Epithelial cell of esophagus (primary cell): ENCODE measurements around the gene SERGEF.
"Not testable (repeated sequence)": the region's sequence is repeated elsewhere in the genome, so short reads cannot be mapped to it uniquely, and the experiment has no call there.

Experiments used
- DNase-seq: peaks from one replicate; pipeline ENCODE4 v3.0.0; 2010; ENCODE audit warnings: low read depth
- H3K4me3 ChIP-seq: 2 replicates; pipeline ENCODE4 v1.5.1; 2011; ENCODE audit warnings: mild to moderate bottlenecking, low read length, control low read depth
- TF ChIP-seq, protein P1 (sequence below): IDR thresholded peaks from 2 replicates; pipeline ENCODE4 v1.5.1; 2011; ENCODE audit warnings: low read depth, mild to moderate bottlenecking, low read length, control low read depth, inconsistent platforms; ENCODE audit not compliant: insufficient read depth; ENCODE audit errors: missing control alignments

The SERGEF gene

DNA sequence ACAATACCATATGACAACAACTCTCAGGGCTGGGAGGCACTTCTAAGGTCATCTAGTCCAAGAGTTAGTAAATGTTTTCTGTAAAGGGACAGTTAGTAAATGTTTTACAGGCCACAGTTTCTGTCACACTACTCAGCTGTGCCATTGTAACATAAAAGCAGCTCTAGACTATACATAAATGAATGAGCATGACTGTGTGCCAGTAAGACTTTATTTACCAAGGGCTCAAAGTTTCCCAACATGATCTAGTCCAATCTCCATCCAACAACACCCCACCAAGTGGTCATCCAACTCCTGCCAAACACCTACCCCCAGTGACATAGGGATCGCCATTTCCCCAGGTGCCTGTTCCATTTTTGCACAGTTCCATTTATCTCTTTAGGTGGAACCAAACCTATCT lies 12.1 kb downstream of the SERGEF start:
- TF ChIP-seq, protein P1, sequence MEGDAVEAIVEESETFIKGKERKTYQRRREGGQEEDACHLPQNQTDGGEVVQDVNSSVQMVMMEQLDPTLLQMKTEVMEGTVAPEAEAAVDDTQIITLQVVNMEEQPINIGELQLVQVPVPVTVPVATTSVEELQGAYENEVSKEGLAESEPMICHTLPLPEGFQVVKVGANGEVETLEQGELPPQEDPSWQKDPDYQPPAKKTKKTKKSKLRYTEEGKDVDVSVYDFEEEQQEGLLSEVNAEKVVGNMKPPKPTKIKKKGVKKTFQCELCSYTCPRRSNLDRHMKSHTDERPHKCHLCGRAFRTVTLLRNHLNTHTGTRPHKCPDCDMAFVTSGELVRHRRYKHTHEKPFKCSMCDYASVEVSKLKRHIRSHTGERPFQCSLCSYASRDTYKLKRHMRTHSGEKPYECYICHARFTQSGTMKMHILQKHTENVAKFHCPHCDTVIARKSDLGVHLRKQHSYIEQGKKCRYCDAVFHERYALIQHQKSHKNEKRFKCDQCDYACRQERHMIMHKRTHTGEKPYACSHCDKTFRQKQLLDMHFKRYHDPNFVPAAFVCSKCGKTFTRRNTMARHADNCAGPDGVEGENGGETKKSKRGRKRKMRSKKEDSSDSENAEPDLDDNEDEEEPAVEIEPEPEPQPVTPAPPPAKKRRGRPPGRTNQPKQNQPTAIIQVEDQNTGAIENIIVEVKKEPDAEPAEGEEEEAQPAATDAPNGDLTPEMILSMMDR, result no peak
- H3K4me3 ChIP-seq, result no peak overlapping the region
- DNase-seq, result no peak

DNA sequence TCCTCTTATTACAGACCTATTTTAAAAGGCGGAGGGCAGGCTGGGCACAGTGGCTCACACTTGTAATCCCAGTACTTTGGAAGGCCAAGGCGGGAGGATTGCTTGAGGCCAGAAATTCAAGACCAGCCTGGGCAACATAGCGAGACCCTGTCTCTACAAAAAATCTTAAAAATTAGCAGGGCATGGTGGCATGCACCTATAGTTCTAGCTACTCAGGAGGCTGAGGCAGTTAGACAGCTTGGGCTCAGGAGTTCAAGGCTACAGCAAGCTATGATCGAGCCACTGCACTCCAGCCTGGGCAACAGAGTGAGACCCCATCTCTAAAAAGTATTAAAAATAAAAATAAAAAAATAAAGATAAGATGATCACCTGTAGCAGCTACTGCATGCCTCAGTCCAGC lies 12.7 kb downstream of the SERGEF start:
- H3K4me3 ChIP-seq, DNase-seq: not testable (repeated sequence)

DNA sequence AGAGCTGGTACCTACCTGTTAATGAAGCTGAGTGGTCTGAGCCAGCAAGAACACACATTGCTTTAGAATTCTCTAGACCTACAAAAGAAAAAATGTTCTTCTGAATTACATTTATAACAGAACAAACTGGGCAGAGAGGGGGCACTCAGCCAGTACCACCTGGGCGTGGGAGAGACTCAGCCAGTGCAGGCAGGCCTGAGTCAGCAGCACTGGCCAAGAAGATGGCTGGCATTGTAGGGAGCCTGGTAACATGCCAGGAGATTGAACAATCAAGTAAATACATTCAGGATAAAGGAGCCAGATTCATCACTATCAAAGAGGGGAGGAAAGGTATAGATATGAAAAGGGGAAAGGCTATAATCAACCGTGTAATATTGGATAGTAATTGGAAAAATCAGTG lies 19.9 kb downstream of the SERGEF start:
- H3K4me3 ChIP-seq, result no peak overlapping the region
- DNase-seq, result peak; percentile 74
- TF ChIP-seq, protein P1, result no peak

DNA sequence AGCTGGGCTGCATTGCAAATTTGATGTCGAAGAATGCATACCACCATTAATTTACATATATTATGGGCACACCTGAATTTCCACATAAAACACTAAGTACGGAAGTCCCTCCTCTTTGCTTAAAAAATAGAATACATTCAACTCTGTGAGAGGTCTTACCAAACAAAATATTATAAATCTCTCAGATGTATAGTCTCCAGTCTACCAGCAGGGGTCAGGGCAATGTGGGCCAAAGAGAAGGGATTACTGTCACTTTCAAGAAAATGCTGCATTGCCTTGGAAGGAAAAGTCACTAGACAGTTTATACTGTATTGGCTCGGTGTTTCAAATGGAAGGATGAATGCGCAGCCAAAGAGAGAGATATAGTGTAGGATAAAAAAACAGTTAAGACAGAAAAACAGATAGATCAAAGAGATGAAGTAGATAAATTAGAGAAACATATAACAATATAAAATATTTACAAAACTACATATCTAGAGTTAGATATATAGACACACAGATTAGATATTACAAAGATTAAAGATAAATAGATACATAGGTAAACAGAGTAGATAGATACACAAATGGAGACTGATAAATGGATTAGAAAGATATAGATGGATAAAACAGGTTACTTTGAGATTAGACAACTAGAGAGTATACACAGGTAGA lies 20.9 kb downstream of the SERGEF start:
- peak; percentile 62 for DNase-seq
- H3K4me3 ChIP-seq, result no peak overlapping the region
- TF ChIP-seq, protein P1, result peak; percentile 90

DNA sequence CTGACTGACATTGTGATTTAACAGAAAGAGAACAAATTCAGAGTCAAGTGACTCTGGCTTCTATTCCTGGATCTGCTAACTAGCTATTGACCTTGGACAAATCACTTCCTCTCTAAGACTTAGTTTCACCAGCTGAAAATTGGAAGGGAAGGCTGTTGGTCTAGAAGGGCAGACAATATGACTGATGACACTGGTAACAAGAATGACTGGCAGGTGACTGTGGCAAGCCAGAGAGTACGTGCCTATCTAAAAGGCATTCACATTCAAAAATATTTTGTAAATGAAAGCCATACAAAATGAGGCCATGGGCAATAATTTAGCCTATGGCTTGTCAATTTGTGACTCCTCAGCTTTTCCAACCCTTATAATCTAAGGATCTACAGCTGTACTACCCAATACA lies 23.5 kb downstream of the SERGEF start:
- no peak for DNase-seq
- TF ChIP-seq, protein P1, result no peak
- no peak overlapping the region for H3K4me3 ChIP-seq

DNA sequence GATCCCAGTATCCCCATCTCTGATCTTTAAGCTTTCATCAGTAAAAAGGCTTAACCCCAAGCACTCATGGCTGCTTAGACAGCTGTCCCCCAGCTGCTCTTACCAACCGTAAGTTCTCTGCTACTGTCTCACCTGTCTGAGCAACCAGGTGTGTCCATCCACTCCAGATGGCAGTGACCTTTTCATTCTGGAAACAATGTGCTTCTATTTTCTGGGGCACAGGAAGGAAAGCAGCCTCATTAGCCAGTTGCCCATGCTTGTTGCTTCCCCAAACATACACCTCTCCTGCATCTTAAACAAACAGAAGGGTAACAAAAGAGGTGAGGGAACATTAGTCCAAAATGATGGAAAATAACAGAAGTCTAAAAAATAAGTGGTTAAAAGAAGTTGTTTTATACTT lies 24.4 kb downstream of the SERGEF start:
- no peak for DNase-seq
- TF ChIP-seq, protein P1, result no peak
- H3K4me3 ChIP-seq, result no peak overlapping the region

DNA sequence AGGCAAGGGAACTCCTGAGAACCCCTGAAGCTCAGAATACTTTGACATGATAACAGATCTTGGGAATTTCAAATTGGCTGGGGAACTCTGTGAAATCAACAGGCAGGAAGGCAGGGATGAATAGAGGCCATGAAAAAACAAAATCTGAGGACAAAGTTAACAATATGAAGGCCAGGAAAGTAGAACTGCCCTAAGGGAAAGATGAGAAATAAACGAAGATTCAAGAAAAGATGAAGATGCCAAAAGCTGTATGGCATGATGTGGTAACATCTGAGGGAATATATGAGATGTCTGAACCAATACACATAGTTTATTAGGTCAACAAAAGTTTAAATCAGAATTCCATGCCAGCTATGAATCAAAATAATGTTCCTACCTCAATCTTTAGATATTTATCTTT lies 25.0 kb downstream of the SERGEF start:
- DNase-seq, result no peak
- TF ChIP-seq, protein P1, result no peak
- no peak overlapping the region for H3K4me3 ChIP-seq
